Mesothelial cell of epicardium (in vitro differentiated cells): ENCODE results near the gene PHACTR2. TPM values are rescaled to one million over a fixed set of nuclear protein-coding genes. Genes with fewer than 3 reads are reported as not detected.
A peak's percentile ranks its signal among the peaks of the same experiment; 100 is the strongest.
"Not testable (repeated sequence)": the region's sequence is repeated elsewhere in the genome, so short reads cannot be mapped to it uniquely, and the experiment has no call there.

Experiments
- DNase-seq, 2 experiments: peaks; one replicate each; pipeline ENCODE4 v3.0.0; 2021; ENCODE audit warnings: low spot score in 2 of 2; ENCODE audit not compliant: unreplicated experiment in 2 of 2
- H3K27ac Mint-ChIP-seq: 2 replicates; pipeline ENCODE4 v1.8.0; 2021; ENCODE audit warnings: mixed read lengths
- H3K27me3 Mint-ChIP-seq: 2 replicates; pipeline ENCODE4 v1.8.0; 2021; ENCODE audit warnings: low read depth, mixed read lengths
- H3K36me3 Mint-ChIP-seq: 2 replicates; pipeline ENCODE4 v1.8.0; 2021; ENCODE audit warnings: mixed read lengths
- H3K4me1 Mint-ChIP-seq: 2 replicates; pipeline ENCODE4 v1.8.0; 2021; ENCODE audit warnings: mixed read lengths
- H3K4me3 Mint-ChIP-seq: 2 replicates; pipeline ENCODE4 v1.8.0; 2021; ENCODE audit warnings: mild to moderate bottlenecking, moderate library complexity, mixed read lengths
- H3K9me3 Mint-ChIP-seq: 2 replicates; pipeline ENCODE4 v1.8.0; 2021; ENCODE audit warnings: mixed read lengths
- total RNA-seq: library from RNA; stranded (reverse); gene quantifications from 3 replicates; pipeline ENCODE4 v1.2.1, GENCODE V29; 2021
- TF ChIP-seq, protein P1 (sequence below): fragments of 200-600 bp; sonication (generic); IDR thresholded peaks from one replicate; pipeline ENCODE4 v1.5.0; 2021; ENCODE audit warnings: antibody characterized with exemption; ENCODE audit not compliant: unreplicated experiment

PHACTR2 gene
- total RNA-seq, 1 donor from 2014 or later: 124 TPM

GRCh38 chr6:143774347-143774746, 96.6 kb downstream of the PHACTR2 start:
- Mint-ChIP-seq H3K4me1 (peaks cover 26% of the 10 kb centered on the region), H3K27me3 (no peaks in the 10 kb centered on the region), H3K9me3 (no peaks in the 10 kb centered on the region), H3K4me3 (no peak overlapping the region), H3K36me3 (peaks cover 29% of the 10 kb centered on the region), H3K27ac (peak overlapping the region; percentile 88)
- TF ChIP-seq, protein P1, sequence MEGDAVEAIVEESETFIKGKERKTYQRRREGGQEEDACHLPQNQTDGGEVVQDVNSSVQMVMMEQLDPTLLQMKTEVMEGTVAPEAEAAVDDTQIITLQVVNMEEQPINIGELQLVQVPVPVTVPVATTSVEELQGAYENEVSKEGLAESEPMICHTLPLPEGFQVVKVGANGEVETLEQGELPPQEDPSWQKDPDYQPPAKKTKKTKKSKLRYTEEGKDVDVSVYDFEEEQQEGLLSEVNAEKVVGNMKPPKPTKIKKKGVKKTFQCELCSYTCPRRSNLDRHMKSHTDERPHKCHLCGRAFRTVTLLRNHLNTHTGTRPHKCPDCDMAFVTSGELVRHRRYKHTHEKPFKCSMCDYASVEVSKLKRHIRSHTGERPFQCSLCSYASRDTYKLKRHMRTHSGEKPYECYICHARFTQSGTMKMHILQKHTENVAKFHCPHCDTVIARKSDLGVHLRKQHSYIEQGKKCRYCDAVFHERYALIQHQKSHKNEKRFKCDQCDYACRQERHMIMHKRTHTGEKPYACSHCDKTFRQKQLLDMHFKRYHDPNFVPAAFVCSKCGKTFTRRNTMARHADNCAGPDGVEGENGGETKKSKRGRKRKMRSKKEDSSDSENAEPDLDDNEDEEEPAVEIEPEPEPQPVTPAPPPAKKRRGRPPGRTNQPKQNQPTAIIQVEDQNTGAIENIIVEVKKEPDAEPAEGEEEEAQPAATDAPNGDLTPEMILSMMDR: no peak
- DNase-seq: no peak

DNA sequence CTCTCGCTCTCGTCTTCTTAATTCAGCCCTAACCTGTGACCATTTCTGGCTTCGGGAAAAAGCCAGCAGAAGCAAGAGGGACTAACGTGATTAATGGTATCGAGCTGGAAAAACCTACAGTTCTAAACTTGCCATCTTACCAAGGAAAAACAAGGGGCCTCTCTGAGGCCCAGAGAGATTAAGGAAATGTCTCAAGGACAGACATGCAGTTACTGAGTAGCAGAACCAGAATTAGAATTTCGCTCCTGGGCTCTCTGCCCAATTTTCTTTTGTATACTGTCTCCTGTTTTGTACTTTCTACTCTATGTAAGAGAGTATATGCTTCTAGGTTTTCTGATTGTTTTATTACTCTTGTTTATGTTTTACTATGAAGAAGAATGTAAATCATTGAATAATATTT, 97.6 kb downstream of the PHACTR2 start:
- Mint-ChIP-seq H3K4me1 (peaks cover 26% of the 10 kb centered on the region), H3K27me3 (no peaks in the 10 kb centered on the region), H3K4me3 (no peak overlapping the region), H3K27ac (peak overlapping the region; percentile 53), H3K9me3 (no peaks in the 10 kb centered on the region), H3K36me3 (peaks cover 30% of the 10 kb centered on the region)
- TF ChIP-seq, protein P1: no peak
- DNase-seq: no peak

GRCh38 chr6:143778926-143779325, 101.2 kb downstream of the PHACTR2 start:
- Mint-ChIP-seq H3K9me3 (no peaks in the 10 kb centered on the region), H3K27me3 (no peaks in the 10 kb centered on the region), H3K27ac (peak overlapping the region; percentile 57), H3K4me3 (no peak overlapping the region), H3K36me3 (peaks cover 38% of the 10 kb centered on the region), H3K4me1 (peaks cover 13% of the 10 kb centered on the region)
- TF ChIP-seq, protein P1: no peak
- no peak for DNase-seq

GRCh38 chr6:143782481-143782880, 104.7 kb downstream of the PHACTR2 start:
- Mint-ChIP-seq H3K9me3 (peaks cover 24% of the 10 kb centered on the region), H3K36me3 (peaks cover 69% of the 10 kb centered on the region), H3K4me3 (no peak overlapping the region), H3K27ac (no peak overlapping the region), H3K4me1 (no peaks in the 10 kb centered on the region), H3K27me3 (no peaks in the 10 kb centered on the region)
- no peak for DNase-seq
- TF ChIP-seq, protein P1: no peak

GRCh38 chr6:143783077-143783476, 105.3 kb downstream of the PHACTR2 start:
- Mint-ChIP-seq H3K27me3 (no peaks in the 10 kb centered on the region), H3K36me3 (peaks cover 67% of the 10 kb centered on the region), H3K9me3 (peaks cover 24% of the 10 kb centered on the region), H3K4me1 (no peaks in the 10 kb centered on the region), H3K27ac (no peak overlapping the region), H3K4me3 (no peak overlapping the region)
- DNase-seq: no peak
- TF ChIP-seq, protein P1: no peak

DNA sequence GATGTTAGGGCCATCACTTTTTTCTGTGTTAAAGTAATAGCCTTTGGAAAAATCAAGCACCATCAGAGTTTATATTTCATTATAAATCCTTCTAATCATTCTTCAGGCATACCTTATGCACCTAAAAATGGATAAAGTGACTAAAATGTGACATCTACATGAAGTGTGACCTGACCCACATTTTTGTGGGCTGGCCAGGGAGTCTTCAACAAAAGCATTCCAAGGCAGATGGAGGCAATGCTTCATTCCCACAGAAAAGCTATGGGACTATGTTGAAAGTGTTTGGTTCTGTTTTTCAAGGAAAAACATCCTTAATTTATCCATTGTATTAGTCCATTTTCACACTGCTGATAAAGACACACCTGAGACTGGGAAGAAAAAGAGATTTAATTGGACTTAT, 106.6 kb downstream of the PHACTR2 start:
- Mint-ChIP-seq H3K27me3 (no peaks in the 10 kb centered on the region), H3K27ac (no peak overlapping the region), H3K36me3 (peaks cover 66% of the 10 kb centered on the region), H3K9me3 (peaks cover 24% of the 10 kb centered on the region), H3K4me1 (no peaks in the 10 kb centered on the region), H3K4me3 (no peak overlapping the region)
- no peak for DNase-seq
- TF ChIP-seq, protein P1: no peak

DNA sequence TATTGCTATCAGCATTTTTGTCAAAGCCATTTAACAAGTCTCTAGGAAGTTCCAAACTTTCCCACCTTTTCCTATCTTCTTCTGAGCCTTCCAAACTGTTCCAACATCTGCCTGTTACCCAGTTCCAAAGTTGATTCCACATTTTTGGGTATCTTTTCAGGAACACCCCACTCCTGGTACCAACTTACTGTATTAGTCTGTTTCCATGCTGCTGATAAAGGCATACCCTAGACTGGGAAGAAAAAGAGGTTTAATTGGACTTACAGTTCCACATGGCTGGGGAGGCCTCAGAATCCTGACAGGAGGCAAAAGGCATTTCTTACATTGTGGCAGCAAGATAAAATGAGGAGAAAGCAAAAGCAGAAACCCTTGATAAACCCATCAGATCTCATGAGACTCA, 108.6 kb downstream of the PHACTR2 start:
- not testable (repeated sequence) for H3K4me3 Mint-ChIP-seq, H3K27me3 Mint-ChIP-seq, DNase-seq, H3K27ac Mint-ChIP-seq, H3K4me1 Mint-ChIP-seq
- Mint-ChIP-seq H3K36me3 (peaks cover 71% of the 10 kb centered on the region), H3K9me3 (peaks cover 24% of the 10 kb centered on the region)
